K562 (cell line): ENCODE data around the gene CCDC85B. TPM values are rescaled to one million over a fixed set of nuclear protein-coding genes. Genes with fewer than 3 reads are reported as not detected.
A peak's percentile ranks its signal among the peaks of the same experiment; 100 is the strongest.

Experiments
- ATF1 ChIP-seq, 2 experiments: fragments of 450-650 bp in 1 of 2; IDR thresholded peaks; 2 replicates each; pipeline ENCODE4 v1.6.1; 2016; ENCODE audit warnings: missing compliant biosample characterization in 1 of 2, missing genetic modification characterization in 1 of 2
- CLOCK ChIP-seq: fragments of 250-450 bp; sonication (Bioruptor Pico); IDR thresholded peaks from 2 replicates; pipeline ENCODE4 v1.4.0; 2020; ENCODE audit warnings: mild to moderate bottlenecking, moderate library complexity, borderline replicate concordance
- KAT2B ChIP-seq: IDR thresholded peaks from one replicate; pipeline ENCODE4 v1.6.1; 2012; ENCODE audit warnings: low read depth, mild to moderate bottlenecking, control low read depth, inconsistent platforms, low read length, moderate library complexity
- NFRKB ChIP-seq: fragments of 450-650 bp; IDR thresholded peaks from 2 replicates; pipeline ENCODE4 v1.6.1; 2016; ENCODE audit warnings: low read depth
- POU5F1 ChIP-seq: fragments of 150-350 bp; IDR thresholded peaks from 2 replicates; pipeline ENCODE4 v1.6.1; 2014; ENCODE audit warnings: borderline replicate concordance, low read length, low read depth, mild to moderate bottlenecking; ENCODE audit not compliant: partially characterized antibody
- TCFL5 ChIP-seq: fragments of 250-450 bp; sonication (Bioruptor Pico); conservative IDR thresholded peaks from 2 replicates; pipeline ENCODE4 v1.6.1; 2021; ENCODE audit warnings: mild to moderate bottlenecking, moderate library complexity, matching md5 sums
- TOE1 ChIP-seq, 2 experiments: fragments of 450-650 bp in 1 of 2; sonication (generic) in 1 of 2; formaldehyde crosslinking in 1 of 2; IDR thresholded peaks; 2 replicates each; pipeline versions ENCODE4 v1.7.1 to v1.8.0; 2016 to 2022; ENCODE audit warnings: borderline replicate concordance in 2 of 2, mild to moderate bottlenecking in 2 of 2, antibody characterized with exemption in 1 of 2, inconsistent platforms in 1 of 2, low read depth in 1 of 2, missing genetic modification reagents in 1 of 2, moderate library complexity in 1 of 2
- ZNF23 ChIP-seq: fragments of 250-450 bp; sonication (Bioruptor Pico); IDR thresholded peaks from 2 replicates; pipeline ENCODE4 v1.4.0; 2020; ENCODE audit warnings: mild to moderate bottlenecking
- ZSCAN29 ChIP-seq: fragments of 450-650 bp; IDR thresholded peaks from 2 replicates; pipeline ENCODE4 v1.6.1; 2017
- polyA plus RNA-seq, 8 experiments: library from polyadenylated mRNA; depleted of rRNA in 4 of 8; stranded (reverse) in 5 of 8; unstranded in 3 of 8; fragments of >200 nt; fragmentation: Nextera tagmentation in 2 of 8; fragmentation: Illumina TruSeq in 1 of 8; extraction: Ambion mirVana in 2 of 8; extraction: Trizol in 1 of 8; gene quantifications; 2 replicates each; pipeline versions ENCODE4 v1.2.1 to v1.2.3, GENCODE V29; 2011 to 2014; ENCODE audit warnings: inconsistent platforms in 1 of 8, missing spikeins in 1 of 8
- total RNA-seq, 7 experiments: library from RNA; depleted of rRNA in 6 of 7; stranded (reverse); fragments of >200 nt in 6 of 7; fragmentation: Illumina TruSeq in 2 of 7; extraction: Trizol in 2 of 7; gene quantifications; 2 replicates each; pipeline versions ENCODE4 v1.2.1 to v1.2.3, GENCODE V29; 2011 to 2021; ENCODE audit warnings: low replicate concordance in 1 of 7
- TF ChIP-seq, protein P1 (sequence below): sonication (generic); formaldehyde crosslinking; IDR thresholded peaks from 2 replicates; pipeline ENCODE4 v1.8.0; 2023; ENCODE audit warnings: mild to moderate bottlenecking, missing genetic modification reagents
- TF ChIP-seq, protein P2 (sequence below): fragments of 250-450 bp; sonication (Bioruptor Pico); IDR thresholded peaks from 2 replicates; pipeline ENCODE4 v1.4.0; 2020
- TF ChIP-seq, protein P3 (sequence below): IDR thresholded peaks from 3 replicates; pipeline ENCODE4 v1.6.1; 2011; ENCODE audit warnings: borderline replicate concordance, mild to moderate bottlenecking; ENCODE audit not compliant: insufficient read length, insufficient read depth

Gene CCDC85B
- total and polyA plus RNA-seq, 9 of the 15 experiments (the other 6 are each of a cell fraction or from before 2014, with no cell fraction given), result 0.14 to 138 (median 6.2) TPM

- TF ChIP-seq ZNF23 (CRISPR knock-in tag) (no peak), TOE1 (IDR thresholded peaks at IDR 0.05; ENCODE audit: borderline replicate concordance) (peak; percentile 72; the same call in 1 of the 2 replicates), TOE1 (CRISPR knock-in tag; IDR thresholded peaks at IDR 0.05; ENCODE audit: borderline replicate concordance, low read depth) (no peak), POU5F1 (no peak), CLOCK (CRISPR knock-in tag) (no peak), TCFL5 (no peak), ZSCAN29 (no peak), ATF1 (CRISPR knock-in tag; IDR thresholded peaks at IDR 0.05) (peak; percentile 79), ATF1 (tag; IDR thresholded peaks at IDR 0.05) (peak; percentile 95), KAT2B (peak; percentile 37), NFRKB (0 out of 2 replicates have a peak, but pooled peaks have one; percentile 59)
- TF ChIP-seq, protein P1, sequence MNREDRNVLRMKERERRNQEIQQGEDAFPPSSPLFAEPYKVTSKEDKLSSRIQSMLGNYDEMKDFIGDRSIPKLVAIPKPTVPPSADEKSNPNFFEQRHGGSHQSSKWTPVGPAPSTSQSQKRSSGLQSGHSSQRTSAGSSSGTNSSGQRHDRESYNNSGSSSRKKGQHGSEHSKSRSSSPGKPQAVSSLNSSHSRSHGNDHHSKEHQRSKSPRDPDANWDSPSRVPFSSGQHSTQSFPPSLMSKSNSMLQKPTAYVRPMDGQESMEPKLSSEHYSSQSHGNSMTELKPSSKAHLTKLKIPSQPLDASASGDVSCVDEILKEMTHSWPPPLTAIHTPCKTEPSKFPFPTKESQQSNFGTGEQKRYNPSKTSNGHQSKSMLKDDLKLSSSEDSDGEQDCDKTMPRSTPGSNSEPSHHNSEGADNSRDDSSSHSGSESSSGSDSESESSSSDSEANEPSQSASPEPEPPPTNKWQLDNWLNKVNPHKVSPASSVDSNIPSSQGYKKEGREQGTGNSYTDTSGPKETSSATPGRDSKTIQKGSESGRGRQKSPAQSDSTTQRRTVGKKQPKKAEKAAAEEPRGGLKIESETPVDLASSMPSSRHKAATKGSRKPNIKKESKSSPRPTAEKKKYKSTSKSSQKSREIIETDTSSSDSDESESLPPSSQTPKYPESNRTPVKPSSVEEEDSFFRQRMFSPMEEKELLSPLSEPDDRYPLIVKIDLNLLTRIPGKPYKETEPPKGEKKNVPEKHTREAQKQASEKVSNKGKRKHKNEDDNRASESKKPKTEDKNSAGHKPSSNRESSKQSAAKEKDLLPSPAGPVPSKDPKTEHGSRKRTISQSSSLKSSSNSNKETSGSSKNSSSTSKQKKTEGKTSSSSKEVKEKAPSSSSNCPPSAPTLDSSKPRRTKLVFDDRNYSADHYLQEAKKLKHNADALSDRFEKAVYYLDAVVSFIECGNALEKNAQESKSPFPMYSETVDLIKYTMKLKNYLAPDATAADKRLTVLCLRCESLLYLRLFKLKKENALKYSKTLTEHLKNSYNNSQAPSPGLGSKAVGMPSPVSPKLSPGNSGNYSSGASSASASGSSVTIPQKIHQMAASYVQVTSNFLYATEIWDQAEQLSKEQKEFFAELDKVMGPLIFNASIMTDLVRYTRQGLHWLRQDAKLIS (CRISPR knock-in tag), result peak; percentile 96
- TF ChIP-seq, protein P2, sequence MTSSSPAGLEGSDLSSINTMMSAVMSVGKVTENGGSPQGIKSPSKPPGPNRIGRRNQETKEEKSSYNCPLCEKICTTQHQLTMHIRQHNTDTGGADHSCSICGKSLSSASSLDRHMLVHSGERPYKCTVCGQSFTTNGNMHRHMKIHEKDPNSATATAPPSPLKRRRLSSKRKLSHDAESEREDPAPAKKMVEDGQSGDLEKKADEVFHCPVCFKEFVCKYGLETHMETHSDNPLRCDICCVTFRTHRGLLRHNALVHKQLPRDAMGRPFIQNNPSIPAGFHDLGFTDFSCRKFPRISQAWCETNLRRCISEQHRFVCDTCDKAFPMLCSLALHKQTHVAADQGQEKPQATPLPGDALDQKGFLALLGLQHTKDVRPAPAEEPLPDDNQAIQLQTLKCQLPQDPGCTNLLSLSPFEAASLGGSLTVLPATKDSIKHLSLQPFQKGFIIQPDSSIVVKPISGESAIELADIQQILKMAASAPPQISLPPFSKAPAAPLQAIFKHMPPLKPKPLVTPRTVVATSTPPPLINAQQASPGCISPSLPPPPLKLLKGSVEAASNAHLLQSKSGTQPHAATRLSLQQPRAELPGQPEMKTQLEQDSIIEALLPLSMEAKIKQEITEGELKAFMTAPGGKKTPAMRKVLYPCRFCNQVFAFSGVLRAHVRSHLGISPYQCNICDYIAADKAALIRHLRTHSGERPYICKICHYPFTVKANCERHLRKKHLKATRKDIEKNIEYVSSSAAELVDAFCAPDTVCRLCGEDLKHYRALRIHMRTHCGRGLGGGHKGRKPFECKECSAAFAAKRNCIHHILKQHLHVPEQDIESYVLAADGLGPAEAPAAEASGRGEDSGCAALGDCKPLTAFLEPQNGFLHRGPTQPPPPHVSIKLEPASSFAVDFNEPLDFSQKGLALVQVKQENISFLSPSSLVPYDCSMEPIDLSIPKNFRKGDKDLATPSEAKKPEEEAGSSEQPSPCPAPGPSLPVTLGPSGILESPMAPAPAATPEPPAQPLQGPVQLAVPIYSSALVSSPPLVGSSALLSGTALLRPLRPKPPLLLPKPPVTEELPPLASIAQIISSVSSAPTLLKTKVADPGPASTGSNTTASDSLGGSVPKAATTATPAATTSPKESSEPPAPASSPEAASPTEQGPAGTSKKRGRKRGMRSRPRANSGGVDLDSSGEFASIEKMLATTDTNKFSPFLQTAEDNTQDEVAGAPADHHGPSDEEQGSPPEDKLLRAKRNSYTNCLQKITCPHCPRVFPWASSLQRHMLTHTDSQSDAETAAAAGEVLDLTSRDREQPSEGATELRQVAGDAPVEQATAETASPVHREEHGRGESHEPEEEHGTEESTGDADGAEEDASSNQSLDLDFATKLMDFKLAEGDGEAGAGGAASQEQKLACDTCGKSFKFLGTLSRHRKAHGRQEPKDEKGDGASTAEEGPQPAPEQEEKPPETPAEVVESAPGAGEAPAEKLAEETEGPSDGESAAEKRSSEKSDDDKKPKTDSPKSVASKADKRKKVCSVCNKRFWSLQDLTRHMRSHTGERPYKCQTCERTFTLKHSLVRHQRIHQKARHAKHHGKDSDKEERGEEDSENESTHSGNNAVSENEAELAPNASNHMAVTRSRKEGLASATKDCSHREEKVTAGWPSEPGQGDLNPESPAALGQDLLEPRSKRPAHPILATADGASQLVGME (CRISPR knock-in tag), result no peak
- TF ChIP-seq, protein P3, sequence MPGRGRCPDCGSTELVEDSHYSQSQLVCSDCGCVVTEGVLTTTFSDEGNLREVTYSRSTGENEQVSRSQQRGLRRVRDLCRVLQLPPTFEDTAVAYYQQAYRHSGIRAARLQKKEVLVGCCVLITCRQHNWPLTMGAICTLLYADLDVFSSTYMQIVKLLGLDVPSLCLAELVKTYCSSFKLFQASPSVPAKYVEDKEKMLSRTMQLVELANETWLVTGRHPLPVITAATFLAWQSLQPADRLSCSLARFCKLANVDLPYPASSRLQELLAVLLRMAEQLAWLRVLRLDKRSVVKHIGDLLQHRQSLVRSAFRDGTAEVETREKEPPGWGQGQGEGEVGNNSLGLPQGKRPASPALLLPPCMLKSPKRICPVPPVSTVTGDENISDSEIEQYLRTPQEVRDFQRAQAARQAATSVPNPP, result no peak
These were observed 2.2 kb upstream of the CCDC85B start, which contains the start of gene FIBP (continued) for GRCh38 chr11:65888163-65888814.
